Kidney (tissue), 14 donors: ENCODE data around the gene TRPM2. TPM values are rescaled to one million over a fixed set of nuclear protein-coding genes. Genes with fewer than 3 reads are reported as not detected.

Experiments used
- DNase-seq, 5 donors: peaks; one replicate each; pipeline ENCODE4 v3.0.0-alpha.2; 2013 to 2020
- FAIRE-seq: peaks from 2 replicates; lab custom pipeline; 2012; peaks lifted over from hg19 to GRCh38; lab: Jason Lieb, UNC
- H3K27ac ChIP-seq, 2 donors: one replicate each; pipeline ENCODE4 v1.7.0; 2013; ENCODE audit warnings: low read depth in 2 of 2, low read length in 2 of 2, inconsistent platforms in 1 of 2
- H3K27me3 ChIP-seq: one replicate; pipeline ENCODE4 v1.7.1; 2013; ENCODE audit warnings: low read length, inconsistent platforms; ENCODE audit not compliant: control insufficient read depth, insufficient read depth
- H3K36me3 ChIP-seq, 3 donors: one replicate each; pipeline versions ENCODE4 v1.7.0 to v1.7.1; 2013; ENCODE audit warnings: low read length in 3 of 3, control low read depth in 1 of 3, inconsistent platforms in 1 of 3; ENCODE audit not compliant: insufficient read depth in 3 of 3, control insufficient read depth in 2 of 3
- H3K4me1 ChIP-seq, 3 donors: one replicate each; pipeline versions ENCODE4 v1.7.0 to v1.7.1; 2013; ENCODE audit warnings: low read length in 3 of 3, inconsistent platforms in 1 of 3, low read depth in 1 of 3; ENCODE audit not compliant: control insufficient read depth in 2 of 3, insufficient read depth in 2 of 3
- H3K4me3 ChIP-seq, 3 donors: one replicate each; pipeline versions ENCODE4 v1.7.0 to v1.8.1; 2013; ENCODE audit warnings: low read length in 3 of 3, control low read depth in 1 of 3, inconsistent platforms in 1 of 3
- H3K9ac ChIP-seq, 3 donors: one replicate each; pipeline versions ENCODE4 v1.7.0 to v1.7.1; 2013; ENCODE audit warnings: low read length in 3 of 3, control low read depth in 1 of 3, inconsistent platforms in 1 of 3
- H3K9me3 ChIP-seq, 3 donors: one replicate each; pipeline versions ENCODE4 v1.7.0 to v1.7.1; 2013; ENCODE audit warnings: low read length in 3 of 3, control low read depth in 1 of 3, inconsistent platforms in 1 of 3; ENCODE audit not compliant: control insufficient read depth in 2 of 3, insufficient read depth in 1 of 3
- CTCF ChIP-seq: IDR thresholded peaks from 3 replicates; pipeline ENCODE4 v1.5.1; 2012; ENCODE audit warnings: mild to moderate bottlenecking, moderate library complexity, borderline replicate concordance; ENCODE audit not compliant: insufficient read depth; ENCODE audit errors: extremely low read depth
- intact Hi-C: fragments of 100-400 bp; cut with DNase I; formaldehyde crosslinking; loops from one replicate; pipeline ENCODE4 v1.11.1; 2022
- polyA plus RNA-seq: library from polyadenylated mRNA; stranded (reverse); fragments of 350-450 nt; fragmentation: Illumina TruSeq; extraction: RNeasy Lipid Tissue Mini Kit (QIAGEN cat#74804); gene quantifications from one replicate; pipeline ENCODE4 v1.2.3, GENCODE V29; 2014; ENCODE audit warnings: low read depth, low replicate concordance; ENCODE audit not compliant: insufficient read depth
- total RNA-seq: library from RNA; stranded (reverse); fragmentation: NEBNext Ultra II Directional; extraction: Animal tissue kit (Norgen Biotek cat#: 25700); gene quantifications from one replicate; pipeline ENCODE4 v1.2.1, GENCODE V29; 2021
- donor health status: control.
- donor health status: control.
- donor health status: control.
- donor health status: control.
- donor health status: control.
- donor health status: DM: yes; HTN: yes; CAD: no.
- donor health status: Normal renal cell carcinoma (clear cell type).

TRPM2 gene
- total and polyA plus RNA-seq, 2 donors from 2014 or later, result 2.0 to 11.5 TPM

- no peak for TF ChIP-seq CTCF
- no peak overlapping the region for H3K9ac ChIP-seq
- no peak overlapping the region for H3K27ac ChIP-seq
- H3K36me3 ChIP-seq, result no peaks in the 10 kb centered on the region
- H3K9me3 ChIP-seq, result no peaks in the 10 kb centered on the region
- DNase-seq (no peak), FAIRE-seq (no peak)
- H3K4me1 ChIP-seq, result no peaks in the 10 kb centered on the region
- H3K4me3 ChIP-seq, result no peak overlapping the region
- no peaks in the 10 kb centered on the region for H3K27me3 ChIP-seq
- intact Hi-C loops, result no loop called here
Measured at GRCh38 chr21:44475266-44475845, 121.9 kb downstream of the TRPM2 start.

GRCh38 chr21:44477131-44477530, 123.7 kb downstream of the TRPM2 start:
- no peak overlapping the region for H3K27ac ChIP-seq
- DNase-seq (no peak), FAIRE-seq (no peak)
- H3K9me3 ChIP-seq, result no peaks in the 10 kb centered on the region
- H3K4me1 ChIP-seq, result no peaks in the 10 kb centered on the region
- H3K27me3 ChIP-seq, result no peaks in the 10 kb centered on the region
- H3K4me3 ChIP-seq, result no peak overlapping the region
- no peak overlapping the region for H3K9ac ChIP-seq
- no peak for TF ChIP-seq CTCF
- intact Hi-C loops, result no loop called here
- H3K36me3 ChIP-seq, result no peaks in the 10 kb centered on the region

GRCh38 chr21:44477712-44478111, 124.3 kb downstream of the TRPM2 start:
- H3K27me3 ChIP-seq, result no peaks in the 10 kb centered on the region
- FAIRE-seq, result no peak
- intact Hi-C loops, result no loop called here

More at GRCh38 chr21:44477712-44478111, 124.3 kb downstream of the TRPM2 start:
- Histone ChIP-seq H3K27ac (no peak overlapping the region), H3K4me3 (no peak overlapping the region), H3K9ac (no peak overlapping the region), H3K36me3 (no peaks in the 10 kb centered on the region), H3K9me3 (no peaks in the 10 kb centered on the region), H3K4me1 (no peaks in the 10 kb centered on the region)
- TF ChIP-seq CTCF, result no peak
- DNase-seq, result no peak
